HG03457 (cell line): ENCODE measurements around the gene PFDN1.
"Not testable (repeated sequence)": the region's sequence is repeated elsewhere in the genome, so short reads cannot be mapped to it uniquely, and the experiment has no call there.

ENCODE experiments used
- ATAC-seq: cut with Tn5 transposase; IDR thresholded peaks from one replicate; pipeline ENCODE4 v1.9.1; 2021; ENCODE audit warnings: moderate number of reproducible peaks; ENCODE audit not compliant: unreplicated experiment

The PFDN1 gene

DNA sequence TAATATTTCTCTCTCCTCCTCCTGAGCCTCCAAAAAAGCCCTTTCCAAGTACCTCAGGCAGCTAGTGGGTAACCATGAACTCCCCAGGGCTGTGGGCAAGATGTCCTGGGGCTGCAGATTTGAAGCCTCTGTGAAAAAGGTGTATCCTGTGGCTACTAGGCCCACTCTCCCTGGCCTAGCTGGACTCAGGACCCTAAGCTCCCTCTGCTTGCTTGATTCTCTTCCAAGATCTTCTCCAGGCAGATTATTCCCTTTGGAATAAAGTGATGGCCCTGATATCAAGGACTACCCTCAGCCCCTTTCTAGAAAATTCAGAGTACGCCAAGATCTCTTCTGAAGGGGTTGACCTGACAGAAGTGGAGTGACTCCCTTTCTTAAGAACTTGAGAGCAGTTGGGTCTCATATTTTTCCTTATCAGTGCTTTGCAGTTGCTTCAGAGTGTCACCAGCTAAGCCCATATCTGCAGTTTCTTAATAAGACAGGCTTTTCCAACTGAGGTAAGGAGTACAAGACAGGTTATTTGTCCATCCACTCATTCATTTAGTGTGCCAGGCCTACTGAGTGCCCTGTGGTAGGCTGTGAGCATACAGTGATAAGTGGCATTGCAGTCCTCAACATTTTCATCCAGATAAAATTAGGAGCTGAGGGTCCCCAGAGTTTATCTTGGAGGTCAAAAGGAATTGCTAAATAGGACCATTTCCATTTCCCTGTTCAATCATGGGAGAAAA is 85.4 kb downstream of the PFDN1 start:
- no peak for ATAC-seq

- no peak for ATAC-seq
These were observed 86.3 kb downstream of the PFDN1 start for GRCh38 chr5:140216478-140217074.

DNA sequence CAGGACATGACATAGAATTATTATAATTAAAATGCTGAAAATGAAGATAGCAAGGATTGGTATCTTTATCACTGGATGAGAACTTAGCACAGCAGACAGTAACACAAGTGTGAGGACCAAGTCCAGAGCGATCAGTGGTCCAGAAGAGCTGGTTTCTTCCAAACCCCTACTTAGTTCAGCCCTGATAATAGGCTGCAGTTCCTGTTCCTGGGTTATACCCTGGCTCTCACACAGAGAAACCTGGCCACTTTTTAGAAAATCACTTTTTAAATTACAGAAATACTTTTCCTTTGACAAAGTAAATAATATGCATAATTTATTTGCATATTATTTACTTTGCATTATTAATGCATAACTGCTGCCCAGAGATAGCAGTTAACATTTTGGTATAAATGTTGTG is 87.6 kb downstream of the PFDN1 start:
- no peak for ATAC-seq

- ATAC-seq, result no peak
These were observed 88.1 kb downstream of the PFDN1 start for GRCh38 chr5:140214831-140215230.

GRCh38 chr5:140213370-140213983 is 89.4 kb downstream of the PFDN1 start:
- ATAC-seq, result peak; percentile 49

- ATAC-seq, result no peak
These were observed 94.8 kb downstream of the PFDN1 start for GRCh38 chr5:140208065-140208464.

DNA sequence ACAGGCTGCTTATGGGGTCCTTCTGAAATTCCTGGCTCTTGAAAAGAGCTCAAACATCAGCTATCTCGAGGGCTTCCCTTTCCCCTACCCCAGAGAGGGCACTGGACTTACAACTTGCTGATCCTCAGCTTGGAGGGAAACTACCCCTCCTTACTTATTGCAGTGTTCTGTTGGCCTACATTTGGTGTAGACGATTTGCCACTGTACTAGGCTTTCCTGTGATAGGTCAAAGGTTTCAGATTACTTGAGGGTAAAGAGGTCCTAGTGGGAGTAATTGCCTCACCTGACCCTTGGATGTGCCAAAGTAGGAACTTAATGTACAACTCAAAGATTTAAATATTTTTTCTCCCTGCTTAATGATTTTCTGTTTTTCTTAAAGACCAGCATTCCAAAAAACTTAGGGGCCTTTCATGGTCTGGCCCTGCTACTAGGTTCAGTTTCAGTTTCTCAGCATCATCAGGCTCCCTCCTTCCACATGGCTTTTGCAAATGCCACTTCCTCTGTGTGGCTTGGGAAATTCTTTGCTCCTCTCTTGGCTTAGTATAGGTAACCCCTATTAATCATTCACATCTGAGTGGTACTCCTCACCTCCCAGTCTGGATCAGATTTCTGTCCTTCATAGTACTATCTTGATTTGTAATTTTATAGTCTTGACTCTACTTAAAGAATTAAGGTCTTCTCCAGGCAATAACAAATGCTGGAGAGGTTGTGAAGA is 95.5 kb downstream of the PFDN1 start:
- ATAC-seq, result peak; percentile 81

DNA sequence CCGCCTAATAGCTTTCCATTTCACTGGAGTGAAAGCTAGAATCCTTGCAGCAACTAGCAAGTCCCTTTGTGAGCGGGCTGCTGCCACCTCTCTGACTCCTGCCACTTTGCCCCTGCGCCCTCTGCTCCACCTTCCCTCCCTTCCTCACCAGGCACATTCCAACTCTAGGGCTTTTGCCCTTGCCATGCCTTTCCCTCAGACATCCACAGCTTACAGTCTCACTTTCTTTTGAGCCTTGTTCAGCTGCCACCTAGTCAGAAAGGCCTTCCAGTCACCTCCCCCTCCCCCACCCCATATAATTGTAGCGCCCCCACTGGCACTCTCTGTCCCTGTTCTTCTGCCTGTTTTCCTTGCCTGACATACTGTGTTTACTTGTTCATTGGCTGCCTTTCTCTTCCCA is 96.9 kb downstream of the PFDN1 start:
- ATAC-seq, result no peak

- no peak for ATAC-seq
These were observed 97.7 kb downstream of the PFDN1 start for GRCh38 chr5:140205216-140205615.

DNA sequence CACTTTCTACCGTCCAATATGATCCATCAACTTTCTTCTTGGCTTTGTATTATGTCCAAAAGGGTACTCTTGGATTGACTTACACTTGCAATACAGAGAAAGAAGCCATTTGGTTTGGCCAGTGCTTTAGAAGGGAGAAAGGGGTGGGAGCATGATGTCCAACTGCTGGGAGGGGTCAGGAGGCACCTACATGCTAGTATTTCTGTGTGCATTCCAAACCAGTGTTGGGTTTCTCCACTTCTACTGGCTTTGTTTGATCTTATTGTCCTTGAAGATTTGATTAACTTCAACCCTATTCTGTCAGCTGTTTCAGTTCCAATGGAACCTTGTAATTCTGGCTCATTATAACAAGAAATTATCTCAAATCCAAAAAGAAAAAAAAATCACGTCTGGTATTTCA is 100.3 kb downstream of the PFDN1 start:
- no peak for ATAC-seq

DNA sequence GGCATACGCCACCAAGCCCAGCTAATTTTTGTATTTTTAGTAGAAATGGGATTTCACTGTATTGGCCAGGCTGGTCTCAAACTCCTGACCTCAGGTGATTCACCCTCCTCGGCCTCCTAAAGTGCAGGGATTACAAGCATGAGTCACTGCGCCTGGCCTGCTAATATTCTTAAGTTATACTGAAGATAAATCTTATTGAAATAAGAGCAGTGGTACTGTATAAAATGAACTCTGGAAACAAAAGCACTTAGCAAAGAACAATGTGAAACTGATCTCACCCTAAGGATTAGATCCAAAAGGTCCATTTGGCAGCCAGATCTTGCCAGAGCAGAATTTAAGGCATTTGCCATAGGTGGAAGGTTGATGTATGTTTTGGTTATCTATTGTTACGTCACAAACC is 100.8 kb downstream of the PFDN1 start:
- ATAC-seq, result no peak

- not testable (repeated sequence) for ATAC-seq
These were observed 104.0 kb downstream of the PFDN1 start for GRCh38 chr5:140198915-140199314.

DNA sequence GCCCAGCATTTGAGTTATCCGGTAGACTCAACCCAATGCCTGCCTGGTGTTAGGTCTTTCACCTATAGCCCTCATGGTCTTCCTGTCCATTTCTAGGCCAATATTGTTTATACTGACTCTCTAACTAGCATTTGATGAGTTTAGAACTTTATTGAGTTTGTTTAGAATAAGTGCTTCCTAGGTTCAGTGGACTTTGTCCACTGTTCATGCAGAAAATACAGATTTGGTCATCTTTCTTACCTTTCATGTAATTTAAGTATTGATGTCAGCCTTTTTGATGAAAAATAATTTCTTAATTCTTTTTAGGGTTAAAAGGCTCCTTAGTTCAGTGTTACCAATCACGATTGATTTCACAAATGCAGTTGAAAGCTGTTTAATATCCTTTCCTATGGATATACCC is 105.9 kb downstream of the PFDN1 start:
- ATAC-seq, result no peak

DNA sequence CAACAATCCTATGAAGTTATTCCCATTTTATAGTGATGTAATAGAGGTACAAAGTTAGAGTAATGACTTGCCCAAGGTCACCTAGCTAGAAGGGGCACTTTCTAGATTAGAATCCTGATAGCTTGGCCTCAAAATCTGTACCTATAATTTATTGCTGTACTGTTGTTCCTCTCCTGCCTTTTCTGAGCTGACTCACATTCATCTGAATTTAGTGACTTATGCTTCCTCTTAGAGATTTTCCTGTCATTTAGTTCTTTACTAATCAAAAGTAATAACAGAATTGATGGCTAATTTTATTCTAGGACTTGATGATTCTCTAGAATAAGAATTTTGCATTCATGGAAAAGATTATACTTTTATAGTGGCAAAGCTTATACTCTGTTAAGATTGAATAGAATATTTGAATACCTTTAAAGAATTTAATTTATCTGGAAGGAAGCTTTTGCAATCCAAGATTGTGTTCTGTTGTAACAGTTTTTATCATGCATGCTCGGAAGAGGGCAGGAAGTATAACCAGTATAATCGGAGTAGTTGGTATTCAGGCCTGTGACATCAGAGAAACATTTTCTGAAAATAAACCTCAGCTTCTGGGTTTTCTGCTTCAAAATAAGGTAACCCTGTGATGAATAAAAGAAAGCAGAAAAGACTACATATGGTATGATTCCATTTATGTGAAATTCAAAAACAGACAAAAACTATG is 106.6 kb downstream of the PFDN1 start:
- no peak for ATAC-seq
